Upper lobe of left lung (tissue), 6 donors: ENCODE data around the gene ATXN2. TPM values are rescaled to one million over a fixed set of nuclear protein-coding genes. Genes with fewer than 3 reads are reported as not detected.
A peak's percentile ranks its signal among the peaks of the same experiment; 100 is the strongest.

Experiments
- ATAC-seq, 2 donors: fragments of 200-7000 bp; cut with Tn5 transposase; one replicate each; pipeline ENCODE4 v1.9.1; 2022; ENCODE audit warnings: mild to moderate bottlenecking in 2 of 2, moderate library complexity in 2 of 2; ENCODE audit not compliant: low FRiP score in 2 of 2
- DNase-seq, 2 donors: peaks; one replicate each; pipeline ENCODE4 v3.0.0-alpha.2; 2019 to 2020
- H3K27ac ChIP-seq, 4 donors: fragments of 200-600 bp; sonication (generic); one replicate each; pipeline ENCODE4 v1.5.1; 2016 to 2019
- H3K27me3 ChIP-seq, 4 donors: fragments of 200-600 bp; sonication (generic); one replicate each; pipeline ENCODE4 v1.5.1; 2017 to 2019
- H3K36me3 ChIP-seq, 4 donors: fragments of 200-600 bp; sonication (generic); one replicate each; pipeline ENCODE4 v1.5.1; 2016 to 2019
- H3K4me1 ChIP-seq, 4 donors: fragments of 200-600 bp; sonication (generic); one replicate each; pipeline ENCODE4 v1.5.1; 2018 to 2019
- H3K4me3 ChIP-seq, 4 donors: fragments of 200-600 bp; sonication (generic); one replicate each; pipeline ENCODE4 v1.5.1; 2017 to 2019; ENCODE audit warnings: mild to moderate bottlenecking in 2 of 4, moderate library complexity in 1 of 4
- H3K9me3 ChIP-seq, 4 donors: fragments of 200-600 bp; sonication (generic); one replicate each; pipeline ENCODE4 v1.5.1; 2018 to 2019
- EP300 ChIP-seq, 4 donors: sonication (generic); formaldehyde crosslinking; IDR thresholded peaks; one replicate each; pipeline ENCODE4 v1.5.1; 2017; ENCODE audit warnings: antibody characterized with exemption in 4 of 4, control low read depth in 2 of 4
- POLR2A ChIP-seq, 4 donors: fragments of 450-650 bp; IDR thresholded peaks; one replicate each; pipeline ENCODE4 v1.5.1; 2016 to 2017; ENCODE audit warnings: antibody characterized with exemption in 4 of 4, mild to moderate bottlenecking in 2 of 4
- POLR2AphosphoS5 ChIP-seq, 2 donors: sonication (generic); formaldehyde crosslinking; IDR thresholded peaks; one replicate each; pipeline ENCODE4 v1.5.1; 2017; ENCODE audit warnings: antibody characterized with exemption in 2 of 2
- WGBS, 2 donors: methylation state at CpG; one replicate each; pipeline ENCODE4 v1.1.5; 2017 to 2018; 5-methylcytosine and 5-hydroxymethylcytosine counted together
- total RNA-seq, 6 donors: library from RNA; depleted of rRNA in 4 of 6; stranded (reverse); fragments of >200 nt in 4 of 6; gene quantifications; one replicate each; pipeline versions ENCODE4 v1.1.0 to v1.2.1, GENCODE V29; 2016 to 2021
- TF ChIP-seq, protein P1 (sequence below), 6 experiments: fragments of 450-650 bp in 4 of 6; fragments of 200-600 bp in 2 of 6; sonication (generic) in 2 of 6; IDR thresholded peaks; one replicate each; pipeline ENCODE4 v1.5.1; 2016 to 2019; ENCODE audit warnings: antibody characterized with exemption in 6 of 6
- donor health status: DM: no; HTN: no; CAD: no; lungs with moderate emphysema.
- donor health status: DM: no; HTN: yes; CAD: no; lungs with severe emphysema.

The ATXN2 gene
- total RNA-seq, 6 donors from 2014 or later = 50.7 to 189 (median 75.2) TPM

DNA sequence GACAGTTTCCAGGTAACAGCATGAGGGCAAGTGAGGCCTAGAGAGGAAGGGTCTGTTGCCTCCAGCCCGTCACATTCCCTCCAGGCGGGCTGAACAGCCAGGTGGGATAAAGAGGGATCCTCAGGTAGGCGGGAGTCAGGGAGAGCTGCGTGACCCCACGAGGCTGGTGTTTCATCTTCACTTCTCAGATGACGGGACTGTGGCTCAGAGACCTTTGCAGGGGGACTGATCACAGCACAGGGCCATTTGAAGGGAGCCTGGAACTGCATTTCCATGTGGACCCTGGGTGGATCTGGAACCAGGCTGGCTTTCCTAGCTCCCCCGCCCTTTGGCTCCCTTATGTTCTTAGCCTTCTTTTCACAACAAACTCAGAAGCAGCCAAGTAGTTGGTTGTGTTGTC lies 156.0 kb downstream of the ATXN2 start:
- 93 to 99% methylated on average over 7 of the region's 7 CpGs for WGBS, 2 donors
- no peak for ATAC-seq

DNA sequence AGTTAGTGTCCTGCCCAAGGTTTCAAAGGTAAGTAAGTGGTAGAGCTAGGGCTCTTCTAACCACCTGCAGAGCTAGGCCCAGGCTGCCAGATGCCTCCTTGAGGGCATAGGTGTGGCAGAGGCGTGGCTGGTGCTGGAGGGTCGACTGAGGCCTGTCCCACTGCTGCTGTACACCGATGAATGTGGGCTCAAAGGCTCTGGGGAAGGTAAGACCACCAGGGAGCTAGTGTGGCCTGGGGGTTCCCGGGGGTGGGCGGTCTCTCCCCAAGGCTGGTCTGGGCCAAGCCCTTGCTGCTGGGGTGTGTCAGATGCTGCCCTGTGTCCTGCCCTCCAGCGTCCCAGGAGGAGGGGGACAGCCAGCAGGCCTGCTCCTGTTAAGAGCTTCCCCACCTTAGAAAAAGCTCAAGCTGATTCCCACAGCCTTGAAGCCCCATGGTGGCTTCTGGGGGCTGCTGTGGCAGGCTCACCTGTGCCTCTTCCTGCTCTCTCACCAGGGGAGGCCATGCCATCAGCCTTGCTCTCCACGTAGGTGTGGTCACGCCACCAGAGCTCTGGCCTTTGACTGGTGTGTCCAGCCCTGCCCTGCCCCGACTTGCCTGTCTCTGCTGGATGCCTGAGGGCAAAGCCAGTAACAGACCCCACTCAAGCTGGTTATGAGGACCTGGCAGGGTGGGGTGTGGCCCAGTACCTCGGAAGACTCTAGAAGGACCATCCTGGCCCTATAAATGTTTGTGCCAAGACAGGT lies 156.6 kb downstream of the ATXN2 start:
- Histone ChIP-seq H3K9me3 (no peaks in the 10 kb centered on the region), H3K27ac (peak overlapping the region; percentile 40 to 89 (median 74)), H3K4me1 (peaks cover 83 to 98% (median 87%) of the 10 kb centered on the region in 4 donors), H3K36me3 (peaks cover 0 to 36% (median 21%) of the 10 kb centered on the region in 4 donors), H3K27me3 (no peaks in the 10 kb centered on the region), H3K4me3 (no peak overlapping the region)
- 62 to 86% methylated on average over 4 to 8 of the region's 10 CpGs for WGBS, 2 donors
- DNase-seq (peak; percentile 21 to 61), ATAC-seq (no peak)
- TF ChIP-seq, protein P1, sequence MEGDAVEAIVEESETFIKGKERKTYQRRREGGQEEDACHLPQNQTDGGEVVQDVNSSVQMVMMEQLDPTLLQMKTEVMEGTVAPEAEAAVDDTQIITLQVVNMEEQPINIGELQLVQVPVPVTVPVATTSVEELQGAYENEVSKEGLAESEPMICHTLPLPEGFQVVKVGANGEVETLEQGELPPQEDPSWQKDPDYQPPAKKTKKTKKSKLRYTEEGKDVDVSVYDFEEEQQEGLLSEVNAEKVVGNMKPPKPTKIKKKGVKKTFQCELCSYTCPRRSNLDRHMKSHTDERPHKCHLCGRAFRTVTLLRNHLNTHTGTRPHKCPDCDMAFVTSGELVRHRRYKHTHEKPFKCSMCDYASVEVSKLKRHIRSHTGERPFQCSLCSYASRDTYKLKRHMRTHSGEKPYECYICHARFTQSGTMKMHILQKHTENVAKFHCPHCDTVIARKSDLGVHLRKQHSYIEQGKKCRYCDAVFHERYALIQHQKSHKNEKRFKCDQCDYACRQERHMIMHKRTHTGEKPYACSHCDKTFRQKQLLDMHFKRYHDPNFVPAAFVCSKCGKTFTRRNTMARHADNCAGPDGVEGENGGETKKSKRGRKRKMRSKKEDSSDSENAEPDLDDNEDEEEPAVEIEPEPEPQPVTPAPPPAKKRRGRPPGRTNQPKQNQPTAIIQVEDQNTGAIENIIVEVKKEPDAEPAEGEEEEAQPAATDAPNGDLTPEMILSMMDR (IDR thresholded peaks at IDR 0.05) = no peak
- TF ChIP-seq POLR2AphosphoS5 (IDR thresholded peaks at IDR 0.05) (no peak), POLR2A (IDR thresholded peaks at IDR 0.05) (no peak)

More for the DNA sequence above, 156.0 kb downstream of the ATXN2 start:
- peaks cover 5 to 43% (median 27%) of the 10 kb centered on the region in 4 donors for H3K36me3 ChIP-seq
- no peak for DNase-seq
- H3K27ac ChIP-seq = peak overlapping the region; percentile 40 to 89 (median 74)
- no peaks in the 10 kb centered on the region for H3K9me3 ChIP-seq
- TF ChIP-seq POLR2A (IDR thresholded peaks at IDR 0.05) (no peak), EP300 (IDR thresholded peaks at IDR 0.05) (no peak), POLR2AphosphoS5 (IDR thresholded peaks at IDR 0.05) (no peak)
- TF ChIP-seq, protein P1 (IDR thresholded peaks at IDR 0.05) = no peak
- H3K27me3 ChIP-seq = no peaks in the 10 kb centered on the region
- peaks cover 79 to 92% (median 87%) of the 10 kb centered on the region in 4 donors for H3K4me1 ChIP-seq
- no peak overlapping the region for H3K4me3 ChIP-seq

DNA sequence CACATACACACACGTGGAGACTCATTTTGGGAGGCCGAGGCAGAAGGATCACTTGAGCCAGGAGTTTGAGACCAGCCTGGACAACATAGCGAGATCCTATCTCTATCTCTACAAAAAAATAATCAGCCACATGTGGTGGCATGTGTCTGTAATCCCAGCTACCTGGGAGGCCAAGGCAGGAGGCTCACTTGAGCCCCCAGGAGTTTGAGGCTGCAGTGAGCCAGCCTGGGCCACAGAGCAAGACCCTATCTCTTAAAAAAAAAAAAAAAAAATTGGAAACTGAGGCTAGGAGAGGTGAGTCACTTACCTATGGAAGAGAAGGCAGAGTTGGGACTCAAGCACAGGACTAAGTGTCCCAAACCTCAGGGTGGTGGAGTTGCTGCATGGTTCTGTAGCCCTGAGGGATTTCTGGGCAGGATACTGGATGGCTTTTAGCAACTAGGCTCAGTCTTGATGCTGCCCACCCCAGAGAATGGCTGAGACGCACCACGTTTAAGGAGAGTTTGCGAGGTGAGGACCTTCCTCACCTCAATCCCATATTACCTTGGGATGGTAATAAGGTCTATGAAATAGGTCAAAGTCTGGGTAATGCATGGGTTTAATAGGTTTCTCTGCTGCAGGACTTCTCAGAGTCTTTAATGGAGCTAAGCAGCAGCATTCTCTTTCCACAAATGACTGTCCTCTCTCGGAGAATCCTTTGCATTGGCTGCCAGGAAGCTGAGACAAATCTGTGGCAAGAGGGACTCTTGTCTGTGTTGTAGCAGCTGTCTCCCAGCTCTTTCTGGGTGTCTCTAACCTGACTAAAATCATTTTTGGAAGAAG lies 157.8 kb downstream of the ATXN2 start:
- 87 to 89% methylated on average over 7 of the region's 7 CpGs for WGBS, 2 donors
- Histone ChIP-seq H3K9me3 (no peaks in the 10 kb centered on the region), H3K27ac (peak overlapping the region in 2 of 4 donors; percentile 87 to 89), H3K4me1 (peaks cover 81 to 98% (median 89%) of the 10 kb centered on the region in 4 donors), H3K36me3 (peaks cover 0 to 25% (median 10%) of the 10 kb centered on the region in 4 donors), H3K4me3 (no peak overlapping the region), H3K27me3 (no peaks in the 10 kb centered on the region)
- DNase-seq (no peak), ATAC-seq (no peak)
- no peak for TF ChIP-seq POLR2A (IDR thresholded peaks at IDR 0.05)

DNA sequence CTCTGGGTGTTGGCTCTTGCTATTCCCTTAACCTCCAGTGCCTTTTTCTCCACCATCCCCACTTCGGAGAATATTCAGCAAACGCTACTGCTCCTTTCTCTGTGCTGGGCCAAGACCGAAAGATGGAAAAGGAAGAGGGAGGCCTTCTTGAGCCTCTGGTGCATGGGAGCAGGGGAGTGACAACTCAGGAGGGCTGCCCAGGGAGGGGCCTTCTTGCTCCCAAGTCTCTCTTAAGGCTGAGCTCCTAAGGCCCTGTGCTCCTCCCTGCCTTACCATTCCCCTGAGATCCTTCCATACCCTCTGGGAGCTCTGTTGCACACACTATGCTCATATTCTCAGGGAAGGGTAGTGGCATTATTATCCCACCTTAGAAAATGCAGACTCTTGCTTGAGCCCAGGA lies 158.5 kb downstream of the ATXN2 start:
- peaks cover 0 to 18% (median 8%) of the 10 kb centered on the region in 4 donors for H3K36me3 ChIP-seq
- peak overlapping the region in 3 of 4 donors; percentile 42 to 89 (median 87) for H3K27ac ChIP-seq
- DNase-seq = no peak
- TF ChIP-seq, protein P1 (IDR thresholded peaks at IDR 0.05) = no peak
- TF ChIP-seq EP300 (IDR thresholded peaks at IDR 0.05) = no peak
- no peak for TF ChIP-seq POLR2A (IDR thresholded peaks at IDR 0.05)
- TF ChIP-seq POLR2AphosphoS5 (IDR thresholded peaks at IDR 0.05) = no peak
- WGBS, 2 donors = 87 to 89% methylated on average over 3 of the region's 3 CpGs
- H3K27me3 ChIP-seq = no peaks in the 10 kb centered on the region
- no peak for ATAC-seq
- H3K4me3 ChIP-seq = no peak overlapping the region
- peaks cover 81 to 98% (median 89%) of the 10 kb centered on the region in 4 donors for H3K4me1 ChIP-seq
- no peaks in the 10 kb centered on the region for H3K9me3 ChIP-seq

DNA sequence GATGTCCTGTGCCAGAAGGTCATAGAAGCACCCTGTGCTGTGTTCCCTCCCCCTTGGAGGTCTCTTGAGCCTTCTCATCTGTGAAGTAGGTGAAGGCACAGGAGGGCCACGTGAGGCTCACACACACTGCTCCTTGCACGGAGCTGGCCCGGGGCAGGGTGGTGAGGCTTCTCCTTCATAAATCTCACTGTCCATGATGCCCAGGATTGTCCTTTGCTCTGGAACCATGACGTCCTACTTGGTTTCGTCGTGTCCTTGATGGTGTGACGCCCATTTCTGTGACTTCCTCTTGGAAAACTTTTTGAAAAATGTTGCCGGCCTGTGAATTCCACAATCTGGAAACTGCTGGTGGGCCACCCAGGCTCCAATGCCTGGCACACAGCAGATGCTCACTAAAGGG lies 159.0 kb downstream of the ATXN2 start:
- H3K36me3 ChIP-seq = peaks cover 0 to 14% (median 7%) of the 10 kb centered on the region in 4 donors
- H3K9me3 ChIP-seq = no peaks in the 10 kb centered on the region
- peaks cover 81 to 98% (median 89%) of the 10 kb centered on the region in 4 donors for H3K4me1 ChIP-seq
- no peaks in the 10 kb centered on the region for H3K27me3 ChIP-seq
- TF ChIP-seq POLR2AphosphoS5 (IDR thresholded peaks at IDR 0.05) (no peak), POLR2A (IDR thresholded peaks at IDR 0.05) (no peak), EP300 (IDR thresholded peaks at IDR 0.05) (no peak)
- TF ChIP-seq, protein P1 (IDR thresholded peaks at IDR 0.05) = no peak
- DNase-seq (no peak), ATAC-seq (no peak)
- H3K27ac ChIP-seq = peak overlapping the region in 3 of 4 donors; percentile 83 to 89 (median 87)
- WGBS, 2 donors = 65 to 67% methylated on average over 5 to 8 of the region's 8 CpGs
- no peak overlapping the region for H3K4me3 ChIP-seq
